Endothelial cell of umbilical vein (primary cell): Measurements from ENCODE around the gene FOXL1. TPM values are rescaled to one million over a fixed set of nuclear protein-coding genes. Genes with fewer than 3 reads are reported as not detected.

ENCODE experiments used
- BruUV-seq: library from RNA; stranded (reverse); fragments of 400-500 nt; replicated peaks from 2 replicates; lab custom pipeline; 2021; lab: Mats Ljungman, UMichigan
- CTCF ChIA-PET: fragments of 300-600, 350-600 bp; sonication (Branson Sonifier 250); formaldehyde crosslinking; loops from one replicate; lab custom pipeline; 2021; ENCODE audit warnings: antibody characterized with exemption, inconsistent platforms; lab: Charles Lee
- POLR2A ChIA-PET: fragments of 300-600, 350-600 bp; sonication (Branson Sonifier 250); formaldehyde crosslinking; loops from one replicate; lab custom pipeline; 2021; ENCODE audit warnings: antibody characterized with exemption, inconsistent platforms; lab: Charles Lee
- DNase-seq: peaks from one replicate; pipeline ENCODE4 v3.0.0-alpha.2; 2011; ENCODE audit warnings: low read depth, low spot score
- FAIRE-seq: peaks from 2 replicates; lab custom pipeline; 2011; peaks lifted over from hg19 to GRCh38; lab: Jason Lieb, UNC
- H2AFZ ChIP-seq: 2 replicates; pipeline ENCODE4 v1.6.0; 2012; ENCODE audit warnings: low read depth, low read length, control low read depth, inconsistent platforms
- H3K27ac ChIP-seq: 2 replicates; pipeline ENCODE4 v1.5.1; 2011; ENCODE audit warnings: low read depth, mild to moderate bottlenecking, control low read depth, low read length, moderate library complexity; ENCODE audit not compliant: insufficient read depth
- H3K27me3 ChIP-seq, 2 experiments: 2 replicates each; pipeline versions ENCODE4 v1.6.0 to v1.6.1; 2011; ENCODE audit warnings: low read length in 2 of 2, mixed read lengths in 1 of 2; ENCODE audit not compliant: control insufficient read depth in 2 of 2, insufficient read depth in 2 of 2
- H3K36me3 ChIP-seq, 2 experiments: 2 replicates in 1 of 2; 3 replicates in 1 of 2; pipeline ENCODE4 v1.5.1; 2011; ENCODE audit warnings: low read length in 2 of 2, mild to moderate bottlenecking in 1 of 2, moderate library complexity in 1 of 2; ENCODE audit not compliant: control insufficient read depth in 2 of 2, insufficient read depth in 2 of 2; ENCODE audit errors: extremely low read depth in 1 of 2
- H3K4me1 ChIP-seq: 3 replicates; pipeline ENCODE4 v1.5.1; 2011; ENCODE audit warnings: mild to moderate bottlenecking, low read length; ENCODE audit not compliant: control insufficient read depth, insufficient read depth; ENCODE audit errors: extremely low read depth
- H3K4me2 ChIP-seq: 2 replicates; pipeline ENCODE4 v1.6.1; 2011; ENCODE audit warnings: low read length, control low read depth, mixed read lengths; ENCODE audit not compliant: insufficient read depth
- H3K4me3 ChIP-seq, 3 experiments: fragments of 200-600 bp in 1 of 3; sonication (generic), shearing (Covaris generic) in 1 of 3; replicated peaks in 1 of 3; 2 replicates each; pipeline ENCODE4 v1.5.1; 2011 to 2016; ENCODE audit warnings: control low read depth in 3 of 3, low read length in 3 of 3, mild to moderate bottlenecking in 2 of 3, inconsistent platforms in 1 of 3, low read depth in 1 of 3, moderate library complexity in 1 of 3; ENCODE audit not compliant: insufficient read depth in 1 of 3
- H3K79me2 ChIP-seq: 2 replicates; pipeline ENCODE4 v1.6.0; 2012; ENCODE audit warnings: low read length, inconsistent platforms; ENCODE audit not compliant: control insufficient read depth, insufficient read depth
- H3K9ac ChIP-seq: replicated peaks from 2 replicates; pipeline ENCODE3; 2011; ENCODE audit warnings: low read length, control low read depth; ENCODE audit not compliant: insufficient read depth; ENCODE audit errors: extremely low read depth
- H3K9me1 ChIP-seq: replicated peaks from 3 replicates; pipeline ENCODE4 v1.6.0; 2011; ENCODE audit warnings: mild to moderate bottlenecking, low read length; ENCODE audit not compliant: control insufficient read depth, insufficient read depth; ENCODE audit errors: extremely low read depth
- H3K9me3 ChIP-seq: replicated peaks from 2 replicates; pipeline ENCODE4 v1.5.1; 2012; ENCODE audit warnings: low read length, inconsistent platforms; ENCODE audit not compliant: control insufficient read depth, insufficient read depth
- H4K20me1 ChIP-seq: replicated peaks from 2 replicates; pipeline ENCODE3; 2011; ENCODE audit warnings: mild to moderate bottlenecking, low read length; ENCODE audit not compliant: control insufficient read depth, insufficient read depth; ENCODE audit errors: extremely low read depth
- EZH2 ChIP-seq: IDR thresholded peaks from 2 replicates; pipeline ENCODE4 v1.6.1; 2012; ENCODE audit warnings: borderline replicate concordance, low read depth, mild to moderate bottlenecking, moderate library complexity, low read length, inconsistent platforms; ENCODE audit not compliant: severe bottlenecking
- FOS ChIP-seq: IDR thresholded peaks from 2 replicates; pipeline ENCODE4 v1.6.1; 2011; ENCODE audit warnings: mild to moderate bottlenecking, low read length, moderate library complexity, borderline replicate concordance; ENCODE audit not compliant: insufficient read depth
- JUN ChIP-seq: IDR thresholded peaks from 2 replicates; pipeline ENCODE4 v1.6.1; 2011; ENCODE audit warnings: borderline replicate concordance, low read depth; ENCODE audit not compliant: insufficient read length, insufficient read depth
- MYC ChIP-seq: IDR thresholded peaks from one replicate; pipeline ENCODE4 v1.6.1; 2011; ENCODE audit warnings: mild to moderate bottlenecking, low read depth, low read length
- POLR2A ChIP-seq: IDR thresholded peaks from 2 replicates; pipeline ENCODE4 v1.6.1; 2012; ENCODE audit warnings: low read depth, mild to moderate bottlenecking, control low read depth, low read length
- POLR2AphosphoS5 ChIP-seq: IDR thresholded peaks from 2 replicates; pipeline ENCODE4 v1.6.1; 2012; ENCODE audit warnings: low read depth, mild to moderate bottlenecking, control low read depth, low read length, moderate library complexity; ENCODE audit not compliant: insufficient read depth
- dilution Hi-C: fragments of 300-500 bp; cut with MboI; formaldehyde crosslinking; loops from one replicate; pipeline ENCODE4 v1.15.0; 2019; ENCODE audit warnings: low sequenced_read_pairs; ENCODE audit not compliant: extremely low pct_ligation_motif_present
- intact Hi-C: fragments of 100-400 bp; cut with micrococcal nuclease; formaldehyde crosslinking; loops from one replicate; pipeline ENCODE4 v1.10.0; 2022
- polyA plus RNA-seq, 4 experiments: library from polyadenylated mRNA; depleted of rRNA in 3 of 4; stranded (reverse) in 3 of 4; unstranded in 1 of 4; fragments of >200 nt; gene quantifications; 2 replicates each; pipeline versions ENCODE4 v1.2.1 to v1.2.3, GENCODE V29; 2011 to 2012; ENCODE audit warnings: missing spikeins in 1 of 4
- total RNA-seq: library from RNA; stranded (reverse); gene quantifications from 2 replicates; pipeline ENCODE4 v1.2.3, GENCODE V29; 2021
- TF ChIP-seq, protein P1 (sequence below): IDR thresholded peaks from 2 replicates; pipeline ENCODE4 v1.6.1; 2011; ENCODE audit not compliant: insufficient read depth, insufficient read length
- TF ChIP-seq, protein P2 (sequence below), 2 donors: IDR thresholded peaks; 1 replicate in 1 of 2; 2 replicates in 1 of 2; pipeline ENCODE4 v1.5.1; 2011; ENCODE audit warnings: low read length in 2 of 2, mild to moderate bottlenecking in 2 of 2, moderate library complexity in 2 of 2, control low read depth in 1 of 2, inconsistent platforms in 1 of 2, low read depth in 1 of 2; ENCODE audit not compliant: insufficient read depth in 1 of 2; ENCODE audit errors: extremely low read depth in 1 of 2

The FOXL1 gene
- total and polyA plus RNA-seq, 2 donors (not counting 3 experiments of a cell fraction or from before 2014, with no cell fraction given), result 2.8 to 3.8 TPM

DNA sequence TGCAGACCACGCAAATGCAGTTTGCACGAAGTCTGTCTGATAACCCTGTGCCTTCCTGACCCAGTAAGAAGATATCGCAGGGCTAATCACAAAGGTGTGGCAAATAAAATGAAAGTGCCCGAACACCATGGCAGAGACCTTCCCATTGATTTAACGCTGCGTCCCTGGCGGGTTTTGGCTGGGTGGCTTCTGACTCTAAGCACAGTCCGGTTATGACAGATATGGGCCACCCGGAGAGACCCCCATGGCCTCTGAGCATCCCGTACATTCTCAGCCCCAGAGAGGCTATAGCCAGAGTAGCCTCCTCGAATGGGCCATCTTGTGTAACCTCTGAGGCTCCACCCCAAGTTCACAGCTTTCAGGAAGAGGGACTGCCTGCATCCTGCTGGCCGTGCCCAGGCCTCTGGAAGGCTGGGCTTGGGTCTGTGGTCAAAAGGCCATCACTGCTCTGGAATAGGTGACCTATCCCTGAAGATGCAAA, 6.3 kb upstream of the FOXL1 start:
- Histone ChIP-seq H3K4me1 (peaks cover 45% of the 10 kb centered on the region), H3K36me3 (peaks cover 5 to 10% of the 10 kb centered on the region in 2 experiments), H3K27me3 (no peaks in the 10 kb centered on the region), H2AFZ (no peak overlapping the region), H3K4me3 (peak overlapping the region in 2 of 3 experiments; percentile 94 to 99), H3K9ac (peak overlapping the region; percentile 86), H3K9me3 (no peaks in the 10 kb centered on the region), H4K20me1 (no peaks in the 10 kb centered on the region), H3K27ac (peak overlapping the region; percentile 78), H3K9me1 (no peaks in the 10 kb centered on the region), H3K4me2 (peak overlapping the region; percentile 76), H3K79me2 (peaks cover 93% of the 10 kb centered on the region)
- TF ChIP-seq FOS (no peak), POLR2AphosphoS5 (peak; percentile 62), EZH2 (no peak)
- ChIA-PET POLR2A (no interaction called here), CTCF (interaction anchor here (1.2 to 3.4 kb wide), 3 partner anchors 161 to 302 kb away, joined by 3 to 39 read pairs (median 4); no protein-coding TSS in a partner anchor)
- no TSS peak for BruUV-seq
- peak; percentile 58 for DNase-seq
- FAIRE-seq, result peak; percentile 86
- dilution Hi-C loops, result no loop called here
- intact Hi-C loops, result loop anchor here (1.0 kb wide), 1 partner anchor 169 kb away; no protein-coding TSS in a partner anchor

DNA sequence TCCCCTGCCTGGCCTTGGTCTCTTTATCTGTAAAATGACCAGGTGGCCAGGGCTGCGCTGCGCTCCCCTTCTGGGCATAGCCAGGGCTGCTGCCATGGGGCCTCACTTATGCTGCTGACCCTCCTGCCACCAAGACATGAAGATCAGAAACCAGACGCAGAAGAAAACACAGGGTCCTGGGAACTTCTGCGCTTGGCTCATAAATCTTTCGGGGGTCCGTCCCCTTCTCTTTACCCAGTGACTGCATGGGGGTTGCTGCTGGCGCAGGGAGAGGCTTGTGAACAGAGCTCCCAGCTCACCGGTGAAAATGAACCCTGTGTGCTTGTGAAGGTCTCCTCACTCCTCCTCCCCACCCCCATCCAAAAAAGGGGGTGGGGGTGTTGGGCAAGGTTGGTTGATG, 5.7 kb upstream of the FOXL1 start:
- Histone ChIP-seq H3K9ac (peak overlapping the region; percentile 8), H3K79me2 (peaks cover 93% of the 10 kb centered on the region), H4K20me1 (no peaks in the 10 kb centered on the region), H3K4me2 (peak overlapping the region; percentile 76), H2AFZ (no peak overlapping the region), H3K4me3 (peak overlapping the region in 1 of 3 experiments; percentile 99), H3K36me3 (peaks cover 5 to 10% of the 10 kb centered on the region in 2 experiments), H3K4me1 (peaks cover 50% of the 10 kb centered on the region), H3K9me3 (no peaks in the 10 kb centered on the region), H3K9me1 (no peaks in the 10 kb centered on the region), H3K27me3 (no peaks in the 10 kb centered on the region), H3K27ac (peak overlapping the region; percentile 78)
- FAIRE-seq, result peak; percentile 24
- dilution Hi-C loops (no loop called here), intact Hi-C loops (loop anchor here (1.0 kb wide), 1 partner anchor 169 kb away; no protein-coding TSS in a partner anchor)
- POLR2A ChIA-PET, result no interaction called here
- CTCF ChIA-PET, result interaction anchor here (1.1 to 1.5 kb wide), 3 partner anchors 8 to 490 kb away, joined by 3 to 4 read pairs (median 3); no protein-coding TSS in a partner anchor
- no TSS peak for BruUV-seq
- TF ChIP-seq POLR2A (no peak), MYC (no peak), FOS (no peak), POLR2AphosphoS5 (no peak), JUN (no peak)
- TF ChIP-seq, protein P1, sequence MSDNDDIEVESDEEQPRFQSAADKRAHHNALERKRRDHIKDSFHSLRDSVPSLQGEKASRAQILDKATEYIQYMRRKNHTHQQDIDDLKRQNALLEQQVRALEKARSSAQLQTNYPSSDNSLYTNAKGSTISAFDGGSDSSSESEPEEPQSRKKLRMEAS, result no peak
- TF ChIP-seq, protein P2, sequence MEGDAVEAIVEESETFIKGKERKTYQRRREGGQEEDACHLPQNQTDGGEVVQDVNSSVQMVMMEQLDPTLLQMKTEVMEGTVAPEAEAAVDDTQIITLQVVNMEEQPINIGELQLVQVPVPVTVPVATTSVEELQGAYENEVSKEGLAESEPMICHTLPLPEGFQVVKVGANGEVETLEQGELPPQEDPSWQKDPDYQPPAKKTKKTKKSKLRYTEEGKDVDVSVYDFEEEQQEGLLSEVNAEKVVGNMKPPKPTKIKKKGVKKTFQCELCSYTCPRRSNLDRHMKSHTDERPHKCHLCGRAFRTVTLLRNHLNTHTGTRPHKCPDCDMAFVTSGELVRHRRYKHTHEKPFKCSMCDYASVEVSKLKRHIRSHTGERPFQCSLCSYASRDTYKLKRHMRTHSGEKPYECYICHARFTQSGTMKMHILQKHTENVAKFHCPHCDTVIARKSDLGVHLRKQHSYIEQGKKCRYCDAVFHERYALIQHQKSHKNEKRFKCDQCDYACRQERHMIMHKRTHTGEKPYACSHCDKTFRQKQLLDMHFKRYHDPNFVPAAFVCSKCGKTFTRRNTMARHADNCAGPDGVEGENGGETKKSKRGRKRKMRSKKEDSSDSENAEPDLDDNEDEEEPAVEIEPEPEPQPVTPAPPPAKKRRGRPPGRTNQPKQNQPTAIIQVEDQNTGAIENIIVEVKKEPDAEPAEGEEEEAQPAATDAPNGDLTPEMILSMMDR (IDR thresholded peaks at IDR 0.05; ENCODE audit: extremely low read depth in 1 of 2, insufficient read depth in 1 of 2, low read depth in 1 of 2, low read length in 2 of 2), result no peak
- DNase-seq, result no peak
